Central memory CD4-positive, alpha-beta T cell (primary cell): ENCODE measurements around the gene ID3.

ENCODE experiments used
- DNase-seq: peaks from one replicate; pipeline ENCODE4 v3.0.0; 2022
- total RNA-seq, 3 experiments: gene quantifications; one replicate each; lab custom pipeline; 2026; lab: John Stamatoyannopoulos, UW

The ID3 gene
- total RNA-seq, result 16.4 to 58.3 (median 47.8) reads per million in 3 experiments

- peak; percentile 83 for DNase-seq
These were observed at the start of gene ID3 for GRCh38 chr1:23559136-23559984. ID3 (minus strand) TSS chr1:23559501; CDS start chr1:23559426, 75 bp downstream.

GRCh38 chr1:23607944-23608343 is 48.6 kb upstream of the ID3 start:
- no peak for DNase-seq

GRCh38 chr1:23601968-23602876 is 42.9 kb upstream of the ID3 start:
- DNase-seq, result peak; percentile 44

- DNase-seq, result peak; percentile 62
These were observed 42.0 kb upstream of the ID3 start for GRCh38 chr1:23601135-23601967.

- DNase-seq, result no peak
These were observed 41.0 kb upstream of the ID3 start for GRCh38 chr1:23600283-23600682.

- no peak for DNase-seq
These were observed 39.8 kb upstream of the ID3 start for GRCh38 chr1:23599125-23599524.

- DNase-seq, result no peak
These were observed 39.1 kb upstream of the ID3 start for GRCh38 chr1:23598424-23598823.

GRCh38 chr1:23597635-23598388 is 38.5 kb upstream of the ID3 start:
- no peak for DNase-seq

GRCh38 chr1:23596382-23597358 is 37.4 kb upstream of the ID3 start:
- DNase-seq, result no peak

GRCh38 chr1:23594927-23595353 is 35.6 kb upstream of the ID3 start:
- no peak for DNase-seq

- no peak for DNase-seq
These were observed 35.0 kb upstream of the ID3 start for GRCh38 chr1:23594149-23594907.

GRCh38 chr1:23593556-23594148 is 34.4 kb upstream of the ID3 start:
- no peak for DNase-seq

GRCh38 chr1:23593042-23593521 is 33.8 kb upstream of the ID3 start:
- no peak for DNase-seq

- DNase-seq, result no peak
These were observed 33.0 kb upstream of the ID3 start for GRCh38 chr1:23592209-23592892.

GRCh38 chr1:23591460-23592208 is 32.3 kb upstream of the ID3 start:
- no peak for DNase-seq

GRCh38 chr1:23590058-23590783 is 30.9 kb upstream of the ID3 start:
- DNase-seq, result no peak

- DNase-seq, result no peak
These were observed 30.3 kb upstream of the ID3 start for GRCh38 chr1:23589585-23589986.
